ENCODE results near the gene SYPL2.

The SYPL2 gene

GRCh38 chr1:109504974-109505373 lies 38.6 kb downstream of the SYPL2 start:
- Histone ChIP-seq H3K36me3 (ENCODE audit: insufficient read depth, low read length) (peaks cover 14% of the 10 kb centered on the region), H3K4me1 (ENCODE audit: insufficient read depth, low read length) (peaks cover 32% of the 10 kb centered on the region), H3K27ac (ENCODE audit: low read length) (no peak overlapping the region), H2AFZ (ENCODE audit: low read depth, low read length) (no peak overlapping the region), H3K4me3 (ENCODE audit: low read depth in 1 of 2, low read length in 2 of 2) (no peak overlapping the region), H3K79me2 (ENCODE audit: insufficient read depth, low read length) (no peaks in the 10 kb centered on the region), H3K9ac (ENCODE audit: low read depth, low read length) (no peak overlapping the region), H3K27me3 (ENCODE audit: insufficient read depth, low read length, poor library complexity) (peaks cover 4% of the 10 kb centered on the region), H3K9me3 (ENCODE audit: insufficient read depth, low read length, severe bottlenecking) (no peaks in the 10 kb centered on the region), H4K20me1 (ENCODE audit: insufficient read depth, low read length) (0 out of 2 replicates have a peak, but pooled peaks cover 7% of the 10 kb centered on the region), H3K4me2 (ENCODE audit: insufficient read depth, low read length) (no peak overlapping the region)
- no peak for DNase-seq
- no peak for TF ChIP-seq EZH2 (IDR thresholded peaks at IDR 0.05; ENCODE audit: borderline replicate concordance, low read depth, low read length, severe bottlenecking)
- TF ChIP-seq CTCF (IDR thresholded peaks at IDR 0.05; ENCODE audit: borderline replicate concordance, extremely low read depth, low read length, poor library complexity, severe bottlenecking) = no peak
- ATAC-seq (ENCODE audit: insufficient read depth, low read depth) = no peak

- Histone ChIP-seq H3K9me3 (ENCODE audit: insufficient read depth, low read length, severe bottlenecking) (no peaks in the 10 kb centered on the region), H3K9ac (ENCODE audit: low read depth, low read length) (no peak overlapping the region)
Observed at GRCh38 chr1:109508001-109508872, 41.9 kb downstream of the SYPL2 start.

GRCh38 chr1:109508873-109509175 lies 42.5 kb downstream of the SYPL2 start:
- no peak for TF ChIP-seq CTCF (IDR thresholded peaks at IDR 0.05; ENCODE audit: borderline replicate concordance, extremely low read depth, low read length, poor library complexity, severe bottlenecking)
- no peak for TF ChIP-seq EZH2 (IDR thresholded peaks at IDR 0.05; ENCODE audit: borderline replicate concordance, low read depth, low read length, severe bottlenecking)
- H3K27ac ChIP-seq (ENCODE audit: low read length) = no peak overlapping the region
- H3K36me3 ChIP-seq (ENCODE audit: insufficient read depth, low read length) = no peaks in the 10 kb centered on the region
- no peaks in the 10 kb centered on the region for H3K9me3 ChIP-seq (ENCODE audit: insufficient read depth, low read length, severe bottlenecking)
- no peak overlapping the region for H3K9ac ChIP-seq (ENCODE audit: low read depth, low read length)
- no peak overlapping the region for H3K4me3 ChIP-seq (ENCODE audit: low read depth in 1 of 2, low read length in 2 of 2)
- peak overlapping the region; percentile 68; the same call in 1 of the 2 replicates for H3K4me2 ChIP-seq (ENCODE audit: insufficient read depth, low read length)
- H4K20me1 ChIP-seq (ENCODE audit: insufficient read depth, low read length) = no peaks in the 10 kb centered on the region
- ATAC-seq (ENCODE audit: insufficient read depth, low read depth) (no peak), DNase-seq (no peak)
- H2AFZ ChIP-seq (ENCODE audit: low read depth, low read length) = no peak overlapping the region
- H3K4me1 ChIP-seq (ENCODE audit: insufficient read depth, low read length) = peaks cover 9% of the 10 kb centered on the region; the same call in 1 of the 2 replicates
- H3K27me3 ChIP-seq (ENCODE audit: insufficient read depth, low read length, poor library complexity) = peaks cover 12% of the 10 kb centered on the region
- no peaks in the 10 kb centered on the region for H3K79me2 ChIP-seq (ENCODE audit: insufficient read depth, low read length)

More at GRCh38 chr1:109508001-109508872, 41.9 kb downstream of the SYPL2 start:
- Histone ChIP-seq H3K27ac (ENCODE audit: low read length) (no peak overlapping the region), H3K4me3 (ENCODE audit: low read depth in 1 of 2, low read length in 2 of 2) (no peak overlapping the region), H3K79me2 (ENCODE audit: insufficient read depth, low read length) (no peaks in the 10 kb centered on the region), H3K4me2 (ENCODE audit: insufficient read depth, low read length) (no peak overlapping the region), H4K20me1 (ENCODE audit: insufficient read depth, low read length) (no peaks in the 10 kb centered on the region), H3K4me1 (ENCODE audit: insufficient read depth, low read length) (peaks cover 9% of the 10 kb centered on the region; the same call in 1 of the 2 replicates), H3K27me3 (ENCODE audit: insufficient read depth, low read length, poor library complexity) (peaks cover 12% of the 10 kb centered on the region), H3K36me3 (ENCODE audit: insufficient read depth, low read length) (no peaks in the 10 kb centered on the region), H2AFZ (ENCODE audit: low read depth, low read length) (no peak overlapping the region)
- DNase-seq (no peak), ATAC-seq (ENCODE audit: insufficient read depth, low read depth) (no peak)
- TF ChIP-seq CTCF (IDR thresholded peaks at IDR 0.05; ENCODE audit: borderline replicate concordance, extremely low read depth, low read length, poor library complexity, severe bottlenecking) = no peak
- TF ChIP-seq EZH2 (IDR thresholded peaks at IDR 0.05; ENCODE audit: borderline replicate concordance, low read depth, low read length, severe bottlenecking) = no peak
